CD14-positive monocyte (primary cell): ENCODE measurements around the gene IYD. TPM values are rescaled to one million over a fixed set of nuclear protein-coding genes. Genes with fewer than 3 reads are reported as not detected.

ENCODE experiments used
- DNase-seq, 3 donors: peaks; one replicate each; pipeline ENCODE4 v3.0.0-alpha.2; 2011 to 2022
- H2AFZ ChIP-seq: 2 replicates; pipeline ENCODE4 v1.6.0; 2012; ENCODE audit warnings: mild to moderate bottlenecking, low read depth, low read length, inconsistent platforms; ENCODE audit not compliant: insufficient read depth, poor library complexity, severe bottlenecking
- H3K27ac ChIP-seq, 2 donors: 1 replicate in 1 of 2; 2 replicates in 1 of 2; pipeline ENCODE4 v1.5.1; 2012 to 2013; ENCODE audit warnings: low read length in 2 of 2, control low read depth in 1 of 2, inconsistent platforms in 1 of 2, low read depth in 1 of 2, mild to moderate bottlenecking in 1 of 2
- H3K27me3 ChIP-seq, 2 donors: one replicate each; pipeline versions ENCODE4 v1.6.0 to v1.6.1; 2011 to 2013; ENCODE audit warnings: low read length in 2 of 2; ENCODE audit not compliant: control insufficient read depth in 2 of 2, insufficient read depth in 2 of 2
- H3K36me3 ChIP-seq, 2 donors: replicated peaks in 1 of 2; 1 replicate in 1 of 2; 2 replicates in 1 of 2; pipeline versions ENCODE4 v1.5.1 to v1.6.1; 2012 to 2013; ENCODE audit warnings: low read length in 2 of 2, control low read depth in 1 of 2, inconsistent platforms in 1 of 2, mild to moderate bottlenecking in 1 of 2; ENCODE audit not compliant: insufficient read depth in 2 of 2, control insufficient read depth in 1 of 2
- H3K4me1 ChIP-seq, 2 donors: 1 replicate in 1 of 2; 2 replicates in 1 of 2; pipeline versions ENCODE4 v1.5.1 to v1.6.1; 2012 to 2013; ENCODE audit warnings: low read length in 2 of 2, control low read depth in 1 of 2, inconsistent platforms in 1 of 2, mild to moderate bottlenecking in 1 of 2, moderate library complexity in 1 of 2; ENCODE audit not compliant: insufficient read depth in 2 of 2, control insufficient read depth in 1 of 2
- H3K4me2 ChIP-seq: replicated peaks from 2 replicates; pipeline ENCODE3; 2012; ENCODE audit warnings: low read length, moderate library complexity, mild to moderate bottlenecking; ENCODE audit not compliant: poor library complexity, severe bottlenecking; ENCODE audit errors: extremely low read depth
- H3K4me3 ChIP-seq, 3 experiments: fragments of 200-600 bp in 1 of 3; sonication (generic) in 1 of 3; replicated peaks in 1 of 3; 1 replicate in 2 of 3; 2 replicates in 1 of 3; pipeline ENCODE4 v1.5.1; 2011 to 2013; ENCODE audit warnings: low read length in 3 of 3, mild to moderate bottlenecking in 3 of 3, control low read depth in 2 of 3, low read depth in 2 of 3, inconsistent platforms in 1 of 3, moderate library complexity in 1 of 3
- H3K79me2 ChIP-seq: 2 replicates; pipeline ENCODE4 v1.6.0; 2012; ENCODE audit warnings: mild to moderate bottlenecking, control low read depth, inconsistent platforms, low read length, moderate library complexity; ENCODE audit not compliant: insufficient read depth
- H3K9ac ChIP-seq: 2 replicates; pipeline ENCODE4 v1.6.0; 2017; ENCODE audit warnings: low read length, mild to moderate bottlenecking; ENCODE audit not compliant: insufficient read depth, poor library complexity, severe bottlenecking
- H3K9me3 ChIP-seq, 2 donors: replicated peaks in 1 of 2; 1 replicate in 1 of 2; 2 replicates in 1 of 2; pipeline versions ENCODE4 v1.5.1 to v1.6.1; 2012 to 2013; ENCODE audit warnings: low read length in 2 of 2, control low read depth in 1 of 2; ENCODE audit not compliant: control insufficient read depth in 1 of 2, insufficient read depth in 1 of 2
- H4K20me1 ChIP-seq: 2 replicates; pipeline ENCODE4 v1.6.0; 2012; ENCODE audit warnings: mild to moderate bottlenecking, low read length, control low read depth, moderate library complexity; ENCODE audit not compliant: insufficient read depth
- H3K27ac Mint-ChIP-seq, 7 donors: one replicate each; pipeline ENCODE4 v1.8.0; 2020; ENCODE audit warnings: mild to moderate bottlenecking in 7 of 7, mixed read lengths in 7 of 7, moderate library complexity in 6 of 7, inconsistent platforms in 2 of 7
- H3K27me3 Mint-ChIP-seq, 3 donors: one replicate each; pipeline ENCODE4 v1.8.0; 2021 to 2022; ENCODE audit warnings: low read depth in 3 of 3, mild to moderate bottlenecking in 3 of 3, mixed read lengths in 3 of 3, moderate library complexity in 3 of 3, inconsistent platforms in 1 of 3
- H3K36me3 Mint-ChIP-seq, 2 donors: one replicate each; pipeline ENCODE4 v1.8.0; 2020; ENCODE audit warnings: mixed read lengths in 2 of 2, inconsistent platforms in 1 of 2, mild to moderate bottlenecking in 1 of 2
- H3K4me1 Mint-ChIP-seq: one replicate; pipeline ENCODE4 v1.8.0; 2020; ENCODE audit warnings: mild to moderate bottlenecking, mixed read lengths
- H3K4me3 Mint-ChIP-seq, 2 donors: one replicate each; pipeline ENCODE4 v1.8.0; 2020; ENCODE audit warnings: mild to moderate bottlenecking in 2 of 2, mixed read lengths in 2 of 2, moderate library complexity in 1 of 2
- H3K9me3 Mint-ChIP-seq, 7 donors: one replicate each; pipeline ENCODE4 v1.8.0; 2020 to 2022; ENCODE audit warnings: mixed read lengths in 7 of 7, mild to moderate bottlenecking in 6 of 7, moderate library complexity in 6 of 7, inconsistent platforms in 2 of 7
- CTCF ChIP-seq: fragments of 200-600 bp; IDR thresholded peaks from one replicate; pipeline ENCODE4 v1.8.0; 2022; ENCODE audit warnings: antibody characterized with exemption, mild to moderate bottlenecking
- whole genome bisulfite sequencing: methylation state at CpG from one replicate; pipeline ENCODE4 v1.1.5; 2013; ENCODE audit warnings: missing lambda C conversion rate; ENCODE audit not compliant: insufficient coverage; 5-methylcytosine and 5-hydroxymethylcytosine counted together
- intact Hi-C, 2 donors: fragments of 100-400 bp; cut with micrococcal nuclease; formaldehyde crosslinking; loops; one replicate each; pipeline versions ENCODE4 v1.15.0 to v1.15.1; 2023
- polyA plus RNA-seq, 3 donors: library from polyadenylated mRNA; depleted of rRNA in 1 of 3; unstranded in 2 of 3; stranded (reverse) in 1 of 3; fragments of 300-500 nt in 2 of 3; fragments of >200 nt in 1 of 3; fragmentation: Illumina TruSeq in 2 of 3; gene quantifications; 1 replicate in 2 of 3; 2 replicates in 1 of 3; pipeline ENCODE4 v1.2.3, GENCODE V29; 2012 to 2021

Gene IYD
- polyA plus RNA-seq, 3 donors = not detected

GRCh38 chr6:150355932-150356331, 12.9 kb upstream of the IYD start:
- H3K9me3 ChIP-seq = no peaks in the 10 kb centered on the region
- no peaks in the 10 kb centered on the region for H3K27me3 ChIP-seq
- H3K79me2 ChIP-seq = no peaks in the 10 kb centered on the region
- no peak overlapping the region for H3K27ac ChIP-seq
- no peaks in the 10 kb centered on the region for H3K36me3 ChIP-seq
- intact Hi-C loops = no loop called here
- Mint-ChIP-seq H3K9me3 (peaks cover 0 to 3% (median 0%) of the 10 kb centered on the region in 7 donors), H3K27ac (no peak overlapping the region), H3K4me3 (no peak overlapping the region), H3K36me3 (no peaks in the 10 kb centered on the region), H3K4me1 (no peaks in the 10 kb centered on the region), H3K27me3 (peaks cover 0 to 4% (median 0%) of the 10 kb centered on the region in 3 donors)
- no peak overlapping the region for H2AFZ ChIP-seq
- H3K4me3 ChIP-seq = no peak overlapping the region
- no peaks in the 10 kb centered on the region for H4K20me1 ChIP-seq
- TF ChIP-seq CTCF = no peak
- H3K9ac ChIP-seq = no peak overlapping the region
- 100% methylated on average over 3 of the region's 4 CpGs for WGBS
- no peaks in the 10 kb centered on the region for H3K4me1 ChIP-seq
- no peak overlapping the region for H3K4me2 ChIP-seq
- no peak for DNase-seq

GRCh38 chr6:150361876-150362275, 6.9 kb upstream of the IYD start:
- DNase-seq = no peak
- intact Hi-C loops = no loop called here
- H3K27ac ChIP-seq = no peak overlapping the region
- Mint-ChIP-seq H3K27me3 (peaks cover 1 to 3% (median 2%) of the 10 kb centered on the region in 3 donors), H3K4me1 (no peaks in the 10 kb centered on the region), H3K9me3 (peaks cover 0 to 3% (median 0%) of the 10 kb centered on the region in 7 donors), H3K36me3 (no peaks in the 10 kb centered on the region), H3K4me3 (no peak overlapping the region), H3K27ac (no peak overlapping the region)
- no CpG with 5 or more reads among the region's 3 CpGs for WGBS
- TF ChIP-seq CTCF = no peak
- H3K9ac ChIP-seq = no peak overlapping the region
- H2AFZ ChIP-seq = no peak overlapping the region
- no peak overlapping the region for H3K4me3 ChIP-seq
- H3K9me3 ChIP-seq = no peaks in the 10 kb centered on the region
- no peaks in the 10 kb centered on the region for H4K20me1 ChIP-seq
- H3K4me2 ChIP-seq = no peak overlapping the region
- no peaks in the 10 kb centered on the region for H3K36me3 ChIP-seq
- H3K4me1 ChIP-seq = no peaks in the 10 kb centered on the region
- H3K27me3 ChIP-seq = no peaks in the 10 kb centered on the region
- H3K79me2 ChIP-seq = no peaks in the 10 kb centered on the region
